Activated CD8-positive, alpha-beta memory T cell treated with anti-CD3 and anti-CD28 coated beads, Interleukin-2, amount 10 ng/mL, durations not matched to agents 7 days and 5 days (primary cell): ENCODE results near the gene OSGIN1. TPM values are rescaled to one million over a fixed set of nuclear protein-coding genes. Genes with fewer than 3 reads are reported as not detected.
A peak's percentile ranks its signal among the peaks of the same experiment; 100 is the strongest.

Experiments used
- ATAC-seq: fragments of 150-1000 bp; cut with Tn5 transposase; one replicate; pipeline ENCODE4 v1.10.0; 2021; ENCODE audit warnings: moderate library complexity
- CTCF ChIA-PET: fragments of 350-600 bp; sonication (Branson Sonifier 250); formaldehyde crosslinking; loops from one replicate; lab custom pipeline; 2021; ENCODE audit warnings: antibody characterized with exemption; lab: Charles Lee
- DNase-seq: peaks from one replicate; pipeline ENCODE4 v3.0.0-alpha.2; 2020
- H3K27ac Mint-ChIP-seq: one replicate; pipeline ENCODE4 v1.8.0; 2021; ENCODE audit warnings: mild to moderate bottlenecking, mixed read lengths
- H3K27me3 Mint-ChIP-seq: one replicate; pipeline ENCODE4 v1.8.0; 2021; ENCODE audit warnings: mixed read lengths
- H3K36me3 Mint-ChIP-seq: one replicate; pipeline ENCODE4 v1.8.0; 2021; ENCODE audit warnings: mild to moderate bottlenecking, mixed read lengths
- H3K4me1 Mint-ChIP-seq: one replicate; pipeline ENCODE4 v1.8.0; 2021; ENCODE audit warnings: mixed read lengths
- H3K4me3 Mint-ChIP-seq: one replicate; pipeline ENCODE4 v1.8.0; 2021; ENCODE audit warnings: mild to moderate bottlenecking, moderate library complexity, mixed read lengths
- H3K9me3 Mint-ChIP-seq: one replicate; pipeline ENCODE4 v1.8.0; 2022; ENCODE audit warnings: low read depth, mixed read lengths
- total RNA-seq, 2 experiments: library from RNA; stranded (reverse); gene quantifications; one replicate each; pipeline ENCODE4 v1.2.3, GENCODE V29; 2021

Gene OSGIN1
- total RNA-seq, 2 experiments from 2014 or later, result 0.21 to 0.93 TPM

DNA sequence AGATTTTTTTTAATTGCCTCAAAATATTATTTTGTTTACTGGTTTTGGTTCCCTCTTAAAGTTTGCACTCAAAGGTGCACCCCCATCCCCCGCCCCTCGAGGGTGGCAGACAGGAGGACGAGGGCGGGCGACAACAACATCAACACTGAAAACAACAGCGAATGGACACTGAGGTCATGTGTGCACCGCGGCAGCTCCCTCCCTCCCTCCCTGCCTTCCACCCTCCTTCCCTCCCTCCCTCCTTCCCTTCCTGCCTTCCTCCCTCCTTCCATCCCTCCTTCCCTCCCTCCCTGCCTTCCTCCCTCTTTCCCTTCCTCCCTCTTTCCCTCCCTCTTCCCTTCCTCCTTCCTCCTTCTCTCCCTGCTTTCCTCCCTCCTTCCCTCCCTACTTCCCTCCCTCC lies 1.5 kb upstream of the OSGIN1 start:
- no peaks in the 10 kb centered on the region for H3K36me3 Mint-ChIP-seq
- no peak overlapping the region for H3K4me3 Mint-ChIP-seq
- CTCF ChIA-PET, result no interaction called here
- peaks cover 11% of the 10 kb centered on the region for H3K27me3 Mint-ChIP-seq
- DNase-seq (no peak), ATAC-seq (no peak)
- peaks cover 5% of the 10 kb centered on the region for H3K9me3 Mint-ChIP-seq
- no peak overlapping the region for H3K27ac Mint-ChIP-seq
- H3K4me1 Mint-ChIP-seq, result peaks cover 13% of the 10 kb centered on the region

DNA sequence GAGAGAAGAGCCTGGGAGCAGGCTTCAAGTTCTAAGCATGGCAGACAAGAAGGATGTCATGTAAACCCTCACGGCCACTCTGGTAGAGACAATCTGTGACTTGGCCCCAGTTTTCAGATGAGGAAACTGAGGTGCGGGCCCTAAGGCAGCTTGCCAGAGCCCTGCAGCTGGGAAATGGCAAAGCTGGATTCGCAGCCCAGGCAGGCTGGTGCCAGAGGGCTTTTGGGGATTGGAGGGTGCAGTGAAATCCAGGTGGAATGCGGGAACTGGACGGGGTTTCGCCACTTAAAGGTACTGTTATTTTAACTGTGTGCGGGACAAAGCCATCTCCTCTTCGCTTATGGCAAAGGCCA lies 477 bp upstream of the OSGIN1 start:
- no peaks in the 10 kb centered on the region for H3K36me3 Mint-ChIP-seq
- no peak overlapping the region for H3K27ac Mint-ChIP-seq
- CTCF ChIA-PET, result interaction anchor here (1.8 kb wide), 1 partner anchor 234 kb away, joined by 16 read pairs; the partner anchor contains the start of gene TAF1C
- DNase-seq (no peak), ATAC-seq (no peak)
- H3K27me3 Mint-ChIP-seq, result peaks cover 11% of the 10 kb centered on the region
- peaks cover 5% of the 10 kb centered on the region for H3K9me3 Mint-ChIP-seq
- no peak overlapping the region for H3K4me3 Mint-ChIP-seq
- H3K4me1 Mint-ChIP-seq, result peaks cover 13% of the 10 kb centered on the region

DNA sequence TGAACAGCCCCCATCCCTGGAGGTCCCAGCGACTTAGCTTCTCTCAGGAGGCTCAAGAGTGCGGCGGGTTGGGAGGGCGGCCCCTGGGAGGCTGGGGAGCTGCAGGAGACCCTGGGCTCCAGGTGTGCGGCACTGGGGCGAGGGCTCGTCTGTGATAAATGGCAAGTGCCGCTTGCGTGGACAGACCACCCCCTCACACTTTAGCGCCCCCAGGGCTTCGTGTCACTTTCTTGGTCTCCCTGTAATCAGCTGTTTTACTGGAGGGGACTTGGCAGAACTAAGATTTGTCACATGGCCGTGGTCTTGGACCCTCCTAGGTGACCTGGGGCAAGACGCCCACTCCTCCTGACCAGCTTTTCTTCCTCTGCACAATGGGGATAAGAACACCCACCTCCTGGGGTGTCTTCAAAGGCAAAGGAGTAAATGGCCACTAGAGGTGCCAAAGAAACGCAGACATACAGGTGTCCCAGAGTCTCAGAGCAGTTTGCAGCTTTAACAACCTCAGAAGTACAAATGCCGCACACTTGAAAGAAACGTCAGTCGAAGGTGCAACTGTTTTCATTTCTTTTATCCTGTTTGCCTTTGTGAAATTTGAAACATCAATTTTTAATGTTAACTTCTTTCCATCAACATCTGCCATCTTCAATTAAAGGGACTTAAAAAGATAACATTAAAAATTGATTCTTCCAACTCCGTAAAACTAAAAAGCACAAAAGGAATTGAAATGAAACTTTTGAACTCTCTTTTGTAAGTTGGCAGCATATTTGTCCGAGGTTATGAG lies 946 bp downstream of the OSGIN1 start:
- CTCF ChIA-PET, result interaction anchor here (0.5 to 1.8 kb wide), 11 partner anchors 8 to 233 kb away, joined by 3 to 16 read pairs (median 4); partner anchors contain the start of gene TAF1C
- Mint-ChIP-seq H3K4me1 (peaks cover 13% of the 10 kb centered on the region), H3K27me3 (peaks cover 11% of the 10 kb centered on the region), H3K9me3 (peaks cover 5% of the 10 kb centered on the region), H3K27ac (no peak overlapping the region), H3K4me3 (no peak overlapping the region), H3K36me3 (no peaks in the 10 kb centered on the region)
- DNase-seq (no peak), ATAC-seq (peak; percentile 31)

DNA sequence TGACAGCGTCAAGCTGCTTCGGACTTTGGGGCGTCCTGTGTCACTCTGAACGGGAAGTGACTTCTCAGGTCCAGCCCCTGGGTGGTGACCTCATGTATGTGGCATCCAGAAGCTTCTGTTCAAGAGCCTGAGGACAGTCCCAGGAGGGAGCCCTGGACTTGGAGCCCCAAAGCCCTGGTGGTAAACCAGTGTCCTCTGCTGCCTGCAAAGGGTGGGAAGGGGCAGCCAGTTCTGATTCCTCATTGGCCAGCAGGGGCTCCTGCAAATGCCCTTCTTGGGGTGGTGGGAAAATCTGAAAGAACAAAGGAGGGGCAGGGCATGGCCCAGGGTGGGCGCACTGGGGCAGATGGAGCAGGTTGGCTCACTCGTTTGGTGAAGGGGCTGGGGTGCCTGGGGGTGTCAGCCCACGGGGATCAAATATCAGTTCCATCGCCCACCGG lies 1.6 kb downstream of the OSGIN1 start:
- peaks cover 11% of the 10 kb centered on the region for H3K27me3 Mint-ChIP-seq
- H3K4me1 Mint-ChIP-seq, result peaks cover 13% of the 10 kb centered on the region
- CTCF ChIA-PET, result interaction anchor here (1.0 to 1.8 kb wide), 9 partner anchors 8 to 232 kb away, joined by 3 to 16 read pairs (median 4); partner anchors contain the start of gene TAF1C
- DNase-seq, result no peak
- no peaks in the 10 kb centered on the region for H3K36me3 Mint-ChIP-seq
- peaks cover 5% of the 10 kb centered on the region for H3K9me3 Mint-ChIP-seq
- ATAC-seq, result no peak
- H3K4me3 Mint-ChIP-seq, result no peak overlapping the region
- no peak overlapping the region for H3K27ac Mint-ChIP-seq

DNA sequence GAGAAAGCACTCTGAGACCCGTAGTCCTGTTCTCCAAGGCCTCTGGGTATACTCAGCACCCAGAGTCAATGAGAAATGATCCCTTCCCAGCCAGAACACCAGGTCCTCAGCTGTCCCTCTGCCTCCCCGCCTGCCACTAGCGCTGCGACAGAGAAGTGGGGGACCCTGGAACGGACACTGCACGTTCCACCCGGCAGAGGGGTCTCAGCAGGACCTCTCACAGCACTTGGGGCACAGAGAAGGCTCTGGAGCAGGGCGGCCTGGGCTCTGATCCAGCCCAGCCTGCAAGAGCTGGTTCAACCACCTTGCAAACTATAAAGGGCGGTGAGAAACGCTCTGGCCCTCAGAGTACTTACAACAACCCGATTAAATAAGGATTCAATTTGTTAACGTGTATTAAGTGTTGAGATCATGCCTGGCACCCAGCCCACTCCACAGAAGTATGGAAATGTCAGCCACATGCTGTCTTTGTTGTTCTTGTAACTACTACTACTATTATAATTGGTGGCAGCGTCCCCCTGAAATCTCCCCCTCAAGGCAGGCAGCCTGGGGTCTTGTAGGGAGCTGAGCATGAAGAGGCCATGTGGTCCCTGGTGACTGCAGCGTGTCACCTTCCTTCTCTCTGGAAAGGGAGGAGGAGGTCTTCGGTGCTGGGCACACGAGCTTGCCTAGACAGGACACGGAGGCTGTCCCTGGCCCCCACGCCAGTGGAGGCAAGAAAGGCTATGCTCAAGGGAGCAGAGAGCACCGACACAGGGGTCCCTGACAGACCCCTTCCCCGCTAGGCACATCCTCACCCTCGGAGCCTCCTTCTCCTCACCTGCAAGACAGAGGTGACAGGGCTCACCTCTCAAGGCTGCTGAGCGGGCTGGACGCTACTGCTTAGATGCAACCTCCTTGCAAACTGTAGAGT lies 2.4 kb downstream of the OSGIN1 start:
- peaks cover 11% of the 10 kb centered on the region for H3K27me3 Mint-ChIP-seq
- CTCF ChIA-PET, result interaction anchor here (1.1 to 3.8 kb wide), 9 partner anchors 8 to 969 kb away, joined by 3 to 22 read pairs (median 7); partner anchors contain the start of gene TAF1C
- H3K4me1 Mint-ChIP-seq, result peaks cover 13% of the 10 kb centered on the region
- ATAC-seq (no peak), DNase-seq (no peak)
- H3K36me3 Mint-ChIP-seq, result no peaks in the 10 kb centered on the region
- H3K27ac Mint-ChIP-seq, result no peak overlapping the region
- no peak overlapping the region for H3K4me3 Mint-ChIP-seq
- no peaks in the 10 kb centered on the region for H3K9me3 Mint-ChIP-seq

DNA sequence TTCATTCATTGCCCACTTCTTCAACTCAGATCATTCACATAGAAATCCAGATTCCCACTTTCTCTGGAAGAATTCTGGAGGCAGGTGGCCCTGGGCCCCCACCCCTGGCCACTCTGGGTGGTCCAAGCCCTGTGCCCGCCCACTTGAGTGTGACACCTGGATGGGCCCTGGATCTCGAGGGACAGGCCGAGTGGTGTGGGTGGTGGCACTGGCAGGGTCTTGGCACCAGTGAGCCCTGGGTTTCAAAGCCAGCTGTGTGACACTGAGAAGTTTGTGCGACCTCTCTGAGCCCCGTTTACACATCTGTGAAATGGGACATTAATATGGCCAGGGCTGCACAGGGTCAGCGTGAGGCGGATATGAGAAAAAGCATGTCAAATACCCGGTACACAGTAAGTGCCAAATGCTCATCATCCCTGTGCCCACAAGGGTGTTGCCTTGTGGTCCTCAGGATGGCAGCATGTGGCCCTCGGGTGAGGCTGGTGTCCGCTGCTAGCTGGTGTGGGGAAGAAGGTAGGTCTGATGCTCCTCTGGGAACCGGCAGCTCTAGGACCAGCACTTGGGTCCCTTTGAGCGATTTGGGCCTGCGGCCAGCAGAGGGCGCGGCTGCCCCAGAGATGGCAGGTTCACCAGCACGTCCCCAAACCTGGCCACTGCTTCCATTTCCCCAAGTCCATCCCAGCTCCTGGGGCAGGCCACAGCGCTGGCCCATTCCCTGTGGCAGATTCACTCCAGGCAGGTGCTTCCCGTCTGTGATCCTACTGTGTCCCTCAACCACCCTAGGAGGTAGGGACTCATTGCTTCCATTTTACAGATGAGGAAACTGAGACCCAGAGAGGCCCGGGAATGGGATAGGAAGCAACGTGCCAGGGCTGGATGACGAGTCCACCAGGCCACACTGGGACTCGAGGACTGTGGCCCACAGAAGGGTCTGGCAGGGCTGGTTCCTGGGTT lies 3.6 kb downstream of the OSGIN1 start:
- ATAC-seq (peak; percentile 62), DNase-seq (peak; percentile 83)
- Mint-ChIP-seq H3K36me3 (no peaks in the 10 kb centered on the region), H3K4me3 (no peak overlapping the region), H3K27me3 (peaks cover 11% of the 10 kb centered on the region), H3K4me1 (peaks cover 13% of the 10 kb centered on the region), H3K9me3 (no peaks in the 10 kb centered on the region), H3K27ac (no peak overlapping the region)
- CTCF ChIA-PET, result interaction anchor here (0.7 to 3.8 kb wide), 24 partner anchors 9 to 968 kb away, joined by 3 to 22 read pairs (median 4); partner anchors contain the start of genes MBTPS1 and TAF1C

DNA sequence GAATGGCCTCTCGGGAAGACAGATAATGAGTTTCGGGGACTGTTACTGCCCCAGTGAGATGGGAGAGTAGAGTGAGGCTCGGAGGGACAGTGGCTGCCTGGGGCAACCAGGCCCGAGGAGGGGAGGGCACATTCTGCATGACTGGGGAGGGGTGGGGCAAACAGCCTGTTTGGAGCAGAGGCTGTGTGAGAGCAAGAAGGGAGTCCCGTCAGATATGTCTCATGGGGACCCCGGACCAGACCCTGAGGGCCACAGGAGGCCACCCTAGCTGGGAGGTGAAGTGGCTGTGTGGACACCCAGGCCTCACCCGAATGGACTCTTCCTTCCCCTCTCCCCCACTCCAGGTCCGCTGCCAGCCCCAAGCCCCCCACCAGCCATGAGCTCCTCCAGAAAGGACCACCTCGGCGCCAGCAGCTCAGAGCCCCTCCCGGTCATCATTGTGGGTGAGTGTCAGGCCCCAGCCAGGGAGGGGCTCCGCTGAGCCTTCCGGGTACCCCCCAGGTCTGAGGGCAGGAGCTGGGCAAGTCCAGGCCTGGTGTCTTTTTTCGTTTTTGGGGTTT lies 4.3 kb downstream of the OSGIN1 start:
- CTCF ChIA-PET, result interaction anchor here (0.6 to 3.8 kb wide), 21 partner anchors 10 to 643 kb away, joined by 3 to 22 read pairs (median 4); partner anchors contain the start of genes MBTPS1 and TAF1C
- ATAC-seq, result no peak
- peaks cover 13% of the 10 kb centered on the region for H3K4me1 Mint-ChIP-seq
- no peak overlapping the region for H3K27ac Mint-ChIP-seq
- no peak for DNase-seq
- no peaks in the 10 kb centered on the region for H3K9me3 Mint-ChIP-seq
- peaks cover 11% of the 10 kb centered on the region for H3K27me3 Mint-ChIP-seq
- H3K36me3 Mint-ChIP-seq, result no peaks in the 10 kb centered on the region
- no peak overlapping the region for H3K4me3 Mint-ChIP-seq

DNA sequence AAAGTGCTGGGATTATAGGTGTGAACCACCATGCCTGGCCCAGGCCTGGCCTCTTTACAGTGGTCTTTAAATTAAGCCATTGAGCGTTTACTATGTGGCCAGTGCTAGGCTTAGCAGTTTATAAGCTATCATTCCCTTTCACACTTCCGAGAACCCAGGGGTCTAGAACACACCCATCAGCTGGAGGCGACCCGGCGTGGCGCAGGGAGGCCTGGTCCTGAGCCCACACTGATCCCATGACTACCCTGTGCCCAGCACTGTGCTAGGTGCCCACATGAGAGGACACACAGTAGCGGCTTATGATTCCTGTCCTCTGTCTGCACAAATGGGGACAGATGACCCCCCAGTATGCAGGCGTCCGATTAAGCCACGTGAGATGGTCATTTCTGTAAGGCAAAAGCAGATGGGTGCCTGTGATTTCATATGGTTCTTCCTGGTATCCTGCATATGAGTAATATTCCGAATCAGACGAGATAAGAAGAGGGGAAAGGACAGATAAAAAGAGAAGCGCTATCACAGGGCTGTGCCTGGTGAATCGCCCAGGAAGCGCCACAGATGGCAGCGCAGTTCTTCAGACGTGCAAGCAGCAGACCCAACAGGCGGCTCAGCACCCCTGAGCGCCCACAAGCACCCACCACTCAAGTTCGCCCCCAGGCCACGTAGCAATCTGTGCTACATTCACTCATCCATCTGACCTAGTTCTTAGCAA lies 5.3 kb downstream of the OSGIN1 start:
- no peak overlapping the region for H3K4me3 Mint-ChIP-seq
- peaks cover 11% of the 10 kb centered on the region for H3K27me3 Mint-ChIP-seq
- no peaks in the 10 kb centered on the region for H3K36me3 Mint-ChIP-seq
- H3K9me3 Mint-ChIP-seq, result no peaks in the 10 kb centered on the region
- DNase-seq, result no peak
- H3K27ac Mint-ChIP-seq, result no peak overlapping the region
- ATAC-seq, result no peak
- peaks cover 6% of the 10 kb centered on the region for H3K4me1 Mint-ChIP-seq
- CTCF ChIA-PET, result interaction anchor here (0.6 to 3.8 kb wide), 6 partner anchors 86 to 642 kb away, joined by 3 to 22 read pairs (median 12); partner anchors contain the start of gene TAF1C

DNA sequence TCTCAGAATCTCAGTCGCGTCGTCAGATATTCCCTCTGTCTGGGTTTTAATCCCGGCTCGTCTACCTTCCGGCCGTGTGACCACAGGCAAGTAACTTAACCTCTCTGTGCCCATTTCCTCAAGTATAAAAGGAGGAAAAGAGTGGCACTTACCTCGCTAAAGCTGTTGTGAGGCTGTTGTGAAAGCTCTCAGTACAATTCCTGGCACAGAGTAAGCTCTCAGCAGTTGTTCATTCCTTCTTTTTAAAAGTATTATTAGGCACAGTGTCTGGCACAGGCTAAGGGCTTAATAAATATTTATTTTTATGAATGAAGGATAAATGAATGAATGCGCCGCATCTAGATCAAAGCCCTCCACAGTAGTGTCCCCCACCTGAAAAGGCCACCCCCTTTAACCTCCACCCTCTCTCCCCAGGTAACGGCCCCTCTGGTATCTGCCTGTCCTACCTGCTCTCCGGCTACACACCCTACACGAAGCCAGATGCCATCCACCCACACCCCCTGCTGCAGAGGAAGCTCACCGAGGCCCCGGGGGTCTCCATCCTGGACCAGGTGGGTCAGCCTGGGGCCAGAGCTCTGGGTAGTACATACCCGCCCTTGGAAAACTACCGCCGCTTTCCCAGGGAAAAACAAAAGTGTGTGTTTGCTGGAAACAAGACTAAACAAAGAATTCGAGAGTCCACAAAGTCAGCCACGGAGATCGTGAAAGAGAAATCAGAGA lies 6.0 kb downstream of the OSGIN1 start:
- ATAC-seq, result no peak
- no peak for DNase-seq
- H3K4me1 Mint-ChIP-seq, result peaks cover 2% of the 10 kb centered on the region
- CTCF ChIA-PET, result interaction anchor here (1.7 to 3.8 kb wide), 2 partner anchors 104 to 107 kb away, joined by 6 to 22 read pairs; no protein-coding TSS in a partner anchor
- H3K4me3 Mint-ChIP-seq, result no peak overlapping the region
- H3K27ac Mint-ChIP-seq, result no peak overlapping the region
- no peaks in the 10 kb centered on the region for H3K36me3 Mint-ChIP-seq
- peaks cover 10% of the 10 kb centered on the region for H3K27me3 Mint-ChIP-seq
- no peaks in the 10 kb centered on the region for H3K9me3 Mint-ChIP-seq

DNA sequence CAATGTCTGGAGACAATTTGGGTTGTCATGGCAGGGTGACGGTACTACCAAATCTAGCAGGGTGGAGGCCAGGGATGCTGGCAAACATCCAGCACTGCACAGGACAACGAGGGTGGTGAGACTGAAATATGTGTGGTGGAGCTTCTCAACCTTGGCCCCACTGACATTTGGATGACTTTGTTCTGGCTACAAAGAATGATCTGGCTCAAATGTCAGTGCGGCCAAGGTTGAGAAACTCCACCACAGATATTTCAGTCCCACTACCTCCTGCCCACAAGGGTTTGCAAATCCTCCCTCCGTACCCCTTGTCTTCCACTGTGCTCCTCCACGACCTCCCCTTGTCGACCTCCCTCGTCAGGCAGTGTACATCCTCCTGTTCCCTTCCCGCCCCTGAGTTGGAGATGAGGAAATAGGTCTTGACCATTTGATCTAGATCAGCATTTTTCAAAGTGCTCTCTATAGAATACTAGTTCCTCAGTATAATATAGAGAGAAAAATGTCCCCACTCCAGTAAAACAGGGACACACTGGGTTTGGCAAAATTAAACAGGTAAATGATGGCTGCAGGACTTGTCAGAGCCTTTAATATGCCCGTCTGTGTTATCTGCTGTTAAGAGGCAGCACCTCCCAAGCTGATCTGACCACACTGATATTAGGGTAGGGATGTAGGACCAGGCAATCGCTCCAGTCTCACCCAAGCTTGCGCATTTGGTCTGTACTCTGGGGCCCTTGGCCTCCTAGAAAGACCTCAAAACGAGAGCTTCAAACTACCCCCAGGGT lies 6.8 kb downstream of the OSGIN1 start:
- no peak overlapping the region for H3K27ac Mint-ChIP-seq
- ATAC-seq, result no peak
- DNase-seq, result no peak
- no peaks in the 10 kb centered on the region for H3K9me3 Mint-ChIP-seq
- CTCF ChIA-PET, result interaction anchor here (3.8 kb wide), 1 partner anchor 106 kb away, joined by 22 read pairs; no protein-coding TSS in a partner anchor
- no peaks in the 10 kb centered on the region for H3K36me3 Mint-ChIP-seq
- no peak overlapping the region for H3K4me3 Mint-ChIP-seq
- H3K27me3 Mint-ChIP-seq, result peaks cover 1% of the 10 kb centered on the region
- H3K4me1 Mint-ChIP-seq, result no peaks in the 10 kb centered on the region
